Suprapubic skin (tissue), 4 donors: ENCODE results near the gene APC2.

ENCODE experiments used
- POLR2A ChIP-seq, 2 donors: fragments of 450-650 bp; IDR thresholded peaks; one replicate each; pipeline ENCODE4 v1.6.1; 2017; ENCODE audit warnings: antibody characterized with exemption in 2 of 2, mild to moderate bottlenecking in 2 of 2, moderate library complexity in 2 of 2
- POLR2AphosphoS5 ChIP-seq, 3 donors: sonication (generic); formaldehyde crosslinking; IDR thresholded peaks; one replicate each; pipeline ENCODE4 v1.6.1; 2017; ENCODE audit warnings: antibody characterized with exemption in 3 of 3
- TF ChIP-seq, protein P1 (sequence below), 2 donors: fragments of 200-600 bp in 1 of 2; fragments of 450-650 bp in 1 of 2; sonication (generic) in 1 of 2; IDR thresholded peaks; one replicate each; pipeline ENCODE4 v1.5.1; 2016 to 2019; ENCODE audit warnings: antibody characterized with exemption in 2 of 2, mild to moderate bottlenecking in 1 of 2, moderate library complexity in 1 of 2

DNA sequence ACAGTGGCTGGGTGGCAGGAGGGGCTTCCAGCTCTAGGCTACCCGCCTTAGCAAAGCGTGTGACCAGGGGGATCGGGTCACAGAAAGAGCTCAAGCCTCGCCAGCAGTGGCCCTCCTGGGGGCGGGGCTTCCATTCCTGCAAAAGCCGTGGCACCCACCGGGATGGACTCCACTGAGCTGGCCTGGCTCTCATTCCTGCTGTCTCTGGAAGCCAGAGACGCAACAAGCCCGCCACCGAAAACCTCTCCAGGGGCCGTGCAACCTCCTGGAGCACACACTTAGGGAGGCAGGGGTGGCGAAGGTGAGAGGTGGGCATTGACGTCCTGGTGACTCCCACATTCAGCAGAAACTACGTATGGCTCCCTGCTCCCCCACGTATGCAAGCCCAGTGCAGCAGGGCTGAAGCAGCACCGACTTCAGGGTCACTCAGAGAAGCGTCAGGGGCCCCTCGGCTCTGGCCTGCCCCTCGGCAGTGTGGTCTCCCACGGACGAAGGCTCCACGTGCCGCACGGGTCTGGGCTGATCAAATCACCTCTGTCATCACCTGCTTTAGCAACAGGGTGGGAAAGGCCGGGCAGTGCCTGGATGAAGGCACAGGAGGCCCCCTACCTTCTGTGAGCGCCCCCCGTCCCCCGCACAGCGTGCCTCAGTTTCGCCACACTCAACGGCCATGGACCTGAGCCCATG lies 26.0 kb downstream of the APC2 start:
- TF ChIP-seq POLR2AphosphoS5 (IDR thresholded peaks at IDR 0.05) (no peak), POLR2A (IDR thresholded peaks at IDR 0.05) (no peak)
- TF ChIP-seq, protein P1, sequence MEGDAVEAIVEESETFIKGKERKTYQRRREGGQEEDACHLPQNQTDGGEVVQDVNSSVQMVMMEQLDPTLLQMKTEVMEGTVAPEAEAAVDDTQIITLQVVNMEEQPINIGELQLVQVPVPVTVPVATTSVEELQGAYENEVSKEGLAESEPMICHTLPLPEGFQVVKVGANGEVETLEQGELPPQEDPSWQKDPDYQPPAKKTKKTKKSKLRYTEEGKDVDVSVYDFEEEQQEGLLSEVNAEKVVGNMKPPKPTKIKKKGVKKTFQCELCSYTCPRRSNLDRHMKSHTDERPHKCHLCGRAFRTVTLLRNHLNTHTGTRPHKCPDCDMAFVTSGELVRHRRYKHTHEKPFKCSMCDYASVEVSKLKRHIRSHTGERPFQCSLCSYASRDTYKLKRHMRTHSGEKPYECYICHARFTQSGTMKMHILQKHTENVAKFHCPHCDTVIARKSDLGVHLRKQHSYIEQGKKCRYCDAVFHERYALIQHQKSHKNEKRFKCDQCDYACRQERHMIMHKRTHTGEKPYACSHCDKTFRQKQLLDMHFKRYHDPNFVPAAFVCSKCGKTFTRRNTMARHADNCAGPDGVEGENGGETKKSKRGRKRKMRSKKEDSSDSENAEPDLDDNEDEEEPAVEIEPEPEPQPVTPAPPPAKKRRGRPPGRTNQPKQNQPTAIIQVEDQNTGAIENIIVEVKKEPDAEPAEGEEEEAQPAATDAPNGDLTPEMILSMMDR (IDR thresholded peaks at IDR 0.05) = no peak
